GM20000 (cell line): ENCODE results near the gene GABRG2.

ENCODE experiments used
- DNase-seq: peaks from one replicate; pipeline ENCODE4 v3.0.0; 2012; ENCODE audit warnings: low spot score
- TF ChIP-seq, protein P1 (sequence below): IDR thresholded peaks from 2 replicates; pipeline ENCODE4 v1.5.1; 2012; ENCODE audit warnings: mild to moderate bottlenecking, control low read depth; ENCODE audit errors: extremely low read depth, missing control alignments

The GABRG2 gene

GRCh38 chr5:162189719-162190118 lies 122.1 kb downstream of the GABRG2 start:
- no peak for DNase-seq
- TF ChIP-seq, protein P1, sequence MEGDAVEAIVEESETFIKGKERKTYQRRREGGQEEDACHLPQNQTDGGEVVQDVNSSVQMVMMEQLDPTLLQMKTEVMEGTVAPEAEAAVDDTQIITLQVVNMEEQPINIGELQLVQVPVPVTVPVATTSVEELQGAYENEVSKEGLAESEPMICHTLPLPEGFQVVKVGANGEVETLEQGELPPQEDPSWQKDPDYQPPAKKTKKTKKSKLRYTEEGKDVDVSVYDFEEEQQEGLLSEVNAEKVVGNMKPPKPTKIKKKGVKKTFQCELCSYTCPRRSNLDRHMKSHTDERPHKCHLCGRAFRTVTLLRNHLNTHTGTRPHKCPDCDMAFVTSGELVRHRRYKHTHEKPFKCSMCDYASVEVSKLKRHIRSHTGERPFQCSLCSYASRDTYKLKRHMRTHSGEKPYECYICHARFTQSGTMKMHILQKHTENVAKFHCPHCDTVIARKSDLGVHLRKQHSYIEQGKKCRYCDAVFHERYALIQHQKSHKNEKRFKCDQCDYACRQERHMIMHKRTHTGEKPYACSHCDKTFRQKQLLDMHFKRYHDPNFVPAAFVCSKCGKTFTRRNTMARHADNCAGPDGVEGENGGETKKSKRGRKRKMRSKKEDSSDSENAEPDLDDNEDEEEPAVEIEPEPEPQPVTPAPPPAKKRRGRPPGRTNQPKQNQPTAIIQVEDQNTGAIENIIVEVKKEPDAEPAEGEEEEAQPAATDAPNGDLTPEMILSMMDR, result no peak

- TF ChIP-seq, protein P1, result no peak
- DNase-seq, result no peak
Measured at GRCh38 chr5:162193012-162193411, 125.4 kb downstream of the GABRG2 start.

- no peak for DNase-seq
- TF ChIP-seq, protein P1, result no peak
Measured at GRCh38 chr5:162196351-162196750, 128.8 kb downstream of the GABRG2 start.

GRCh38 chr5:162202285-162202880 lies 134.8 kb downstream of the GABRG2 start:
- no peak for DNase-seq
- TF ChIP-seq, protein P1, result no peak
